Gastrocnemius medialis (tissue), 4 donors: Measurements from ENCODE around the gene TANGO2.
A peak's percentile ranks its signal among the peaks of the same experiment; 100 is the strongest.

Experiments used
- CTCF ChIP-seq, 5 experiments: fragments of 450-650 bp in 3 of 5; fragments of 200-600 bp in 2 of 5; sonication (generic) in 2 of 5; IDR thresholded peaks in 4 of 5; conservative IDR thresholded peaks in 1 of 5; 1 replicate in 4 of 5; 2 replicates in 1 of 5; pipeline ENCODE4 v1.5.1; 2016 to 2019; ENCODE audit warnings: antibody characterized with exemption in 5 of 5, mild to moderate bottlenecking in 3 of 5, moderate library complexity in 3 of 5
- POLR2A ChIP-seq, 2 donors: fragments of 450-650 bp; IDR thresholded peaks; one replicate each; pipeline ENCODE4 v1.6.1; 2017; ENCODE audit warnings: antibody characterized with exemption in 2 of 2, mild to moderate bottlenecking in 2 of 2, moderate library complexity in 2 of 2

- no peak for TF ChIP-seq CTCF (IDR thresholded peaks at IDR 0.05 in 4 of 5, conservative IDR thresholded peaks at IDR 0.05 in 1 of 5)
- TF ChIP-seq POLR2A (IDR thresholded peaks at IDR 0.05) = peak; percentile 35 to 38
These were observed 37.8 kb upstream of the TANGO2 start for GRCh38 chr22:19982991-19983578.
